D721Med (cell line): Measurements from ENCODE around the gene SHROOM2.

Experiments
- DNase-seq: peaks from one replicate; pipeline ENCODE4 v3.0.0; 2011; ENCODE audit warnings: low spot score; ENCODE audit not compliant: insufficient read length
- FAIRE-seq: peaks from 2 replicates; lab custom pipeline; 2011; peaks lifted over from hg19 to GRCh38; lab: Jason Lieb, UNC
- TF ChIP-seq, protein P1 (sequence below): IDR thresholded peaks from 2 replicates; pipeline ENCODE4 v1.5.1; 2012; ENCODE audit warnings: mild to moderate bottlenecking, control low read depth; ENCODE audit not compliant: insufficient read depth; ENCODE audit errors: missing control alignments

Gene SHROOM2

DNA sequence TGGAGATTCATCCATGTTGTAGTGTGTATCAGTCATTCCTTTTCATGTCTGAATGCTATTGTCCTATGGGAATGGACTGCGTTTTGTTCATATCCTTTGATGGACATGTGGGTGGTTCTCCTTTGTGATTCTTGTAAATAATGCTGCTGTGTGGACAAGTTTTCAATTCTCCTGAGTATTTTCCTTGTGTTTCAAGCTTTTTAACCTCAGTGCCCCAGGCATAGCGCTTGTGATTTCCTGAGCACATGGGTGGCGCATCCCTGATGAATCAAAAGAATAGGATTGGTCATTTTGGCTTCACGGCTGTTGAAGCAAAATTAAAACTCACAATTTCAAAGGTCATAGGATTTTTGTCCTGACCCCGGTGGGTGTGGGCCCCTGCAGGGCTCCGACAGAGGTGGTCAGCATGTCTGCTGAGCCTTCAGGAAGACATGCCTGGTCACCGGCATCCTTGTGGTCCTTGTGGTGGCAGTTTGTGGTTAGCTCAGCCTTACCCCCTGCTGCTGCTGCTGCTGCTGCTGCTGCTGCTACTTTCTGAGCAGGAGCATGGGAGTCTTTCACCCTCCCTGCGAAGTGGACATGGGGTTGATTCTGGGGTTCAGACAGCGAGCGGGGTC, 30.0 kb downstream of the SHROOM2 start:
- FAIRE-seq = no peak
- no peak for DNase-seq
- TF ChIP-seq, protein P1, sequence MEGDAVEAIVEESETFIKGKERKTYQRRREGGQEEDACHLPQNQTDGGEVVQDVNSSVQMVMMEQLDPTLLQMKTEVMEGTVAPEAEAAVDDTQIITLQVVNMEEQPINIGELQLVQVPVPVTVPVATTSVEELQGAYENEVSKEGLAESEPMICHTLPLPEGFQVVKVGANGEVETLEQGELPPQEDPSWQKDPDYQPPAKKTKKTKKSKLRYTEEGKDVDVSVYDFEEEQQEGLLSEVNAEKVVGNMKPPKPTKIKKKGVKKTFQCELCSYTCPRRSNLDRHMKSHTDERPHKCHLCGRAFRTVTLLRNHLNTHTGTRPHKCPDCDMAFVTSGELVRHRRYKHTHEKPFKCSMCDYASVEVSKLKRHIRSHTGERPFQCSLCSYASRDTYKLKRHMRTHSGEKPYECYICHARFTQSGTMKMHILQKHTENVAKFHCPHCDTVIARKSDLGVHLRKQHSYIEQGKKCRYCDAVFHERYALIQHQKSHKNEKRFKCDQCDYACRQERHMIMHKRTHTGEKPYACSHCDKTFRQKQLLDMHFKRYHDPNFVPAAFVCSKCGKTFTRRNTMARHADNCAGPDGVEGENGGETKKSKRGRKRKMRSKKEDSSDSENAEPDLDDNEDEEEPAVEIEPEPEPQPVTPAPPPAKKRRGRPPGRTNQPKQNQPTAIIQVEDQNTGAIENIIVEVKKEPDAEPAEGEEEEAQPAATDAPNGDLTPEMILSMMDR = no peak

DNA sequence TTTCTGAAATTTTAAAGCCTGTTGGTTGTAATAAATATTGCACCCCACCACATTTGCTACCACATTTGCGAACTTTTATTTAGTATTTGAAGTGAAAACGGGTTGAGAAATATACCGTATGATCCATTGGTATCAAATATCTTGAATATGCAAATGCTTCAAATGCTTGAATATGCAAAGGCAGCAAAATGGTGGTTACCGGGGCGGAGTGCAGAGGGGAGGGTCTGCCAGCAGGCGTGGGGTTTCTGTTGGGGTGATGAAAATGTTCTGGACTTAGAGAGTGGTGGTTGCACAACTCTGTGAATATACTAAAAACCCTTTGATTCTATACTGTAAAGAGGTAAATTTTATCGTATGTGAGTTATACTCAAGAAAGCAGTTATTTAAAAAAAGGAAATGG, 35.3 kb downstream of the SHROOM2 start:
- no peak for DNase-seq
- FAIRE-seq = no peak
- TF ChIP-seq, protein P1 = no peak

GRCh38 chrX:9824554-9824953, 38.3 kb downstream of the SHROOM2 start:
- TF ChIP-seq, protein P1 = no peak
- no peak for FAIRE-seq

DNA sequence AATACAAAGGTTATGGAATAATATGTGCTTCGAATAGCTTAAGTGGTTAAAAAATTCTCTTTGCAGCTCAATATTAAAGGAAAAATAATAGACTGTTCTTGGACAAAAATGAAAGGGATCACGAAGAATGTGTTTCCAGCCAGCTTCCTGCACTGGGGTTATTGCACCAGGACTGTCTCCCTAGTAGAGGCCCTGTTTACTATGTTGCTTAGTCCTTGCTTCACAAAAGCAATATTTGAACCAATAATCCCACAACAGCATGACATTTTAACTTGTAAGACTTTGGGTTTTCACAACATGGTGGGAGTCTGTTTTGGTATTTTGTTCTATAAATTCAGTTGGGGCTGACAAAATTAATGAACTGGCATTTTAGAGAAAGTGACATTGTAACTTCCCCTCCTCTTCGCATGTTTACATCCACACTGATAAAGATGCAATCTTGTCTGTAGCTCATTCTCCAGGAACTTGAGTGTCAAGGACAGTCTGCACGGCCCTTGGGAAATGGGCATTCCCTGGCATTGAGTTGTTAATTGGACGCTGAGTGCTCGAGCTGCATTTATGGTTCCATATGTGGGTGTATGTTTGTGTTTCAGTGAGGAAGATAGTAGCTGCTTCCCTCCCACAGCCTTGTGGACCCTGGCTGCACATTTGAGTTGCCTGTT, 39.0 kb downstream of the SHROOM2 start:
- DNase-seq = no peak
- FAIRE-seq = no peak
- TF ChIP-seq, protein P1 = no peak

More at GRCh38 chrX:9824554-9824953, 38.3 kb downstream of the SHROOM2 start:
- DNase-seq = no peak

DNA sequence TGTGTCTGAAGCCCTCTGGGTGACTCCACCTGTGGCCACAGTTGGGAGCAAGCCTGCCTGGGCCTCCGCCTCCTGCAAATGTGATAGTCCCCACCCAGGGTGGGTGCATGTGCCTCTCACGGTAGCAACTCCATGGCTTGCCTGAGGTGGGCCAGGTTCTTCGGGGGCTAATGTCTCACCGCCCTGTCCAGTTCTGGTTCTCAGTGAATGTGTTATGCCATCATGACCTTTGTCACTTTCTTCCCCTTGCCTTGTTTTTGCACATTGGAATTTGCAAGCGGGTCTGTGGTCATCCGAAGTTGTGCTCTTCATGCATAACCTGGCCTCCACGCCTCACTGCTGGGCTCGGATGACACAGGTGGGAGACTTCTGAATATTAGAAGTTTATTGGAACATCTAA, 39.7 kb downstream of the SHROOM2 start:
- FAIRE-seq (no peak), DNase-seq (no peak)
- TF ChIP-seq, protein P1 = no peak

- no peak for FAIRE-seq
- TF ChIP-seq, protein P1 = no peak
- no peak for DNase-seq
Measured at GRCh38 chrX:9829308-9830267, 43.4 kb downstream of the SHROOM2 start.
